NCI-H774 (cell line): ENCODE results near the gene TNFRSF13B.

ENCODE experiments used
- DNase-seq: peaks from one replicate; lab custom pipeline; 2025; lab: John Stamatoyannopoulos, UW

The TNFRSF13B gene

DNA sequence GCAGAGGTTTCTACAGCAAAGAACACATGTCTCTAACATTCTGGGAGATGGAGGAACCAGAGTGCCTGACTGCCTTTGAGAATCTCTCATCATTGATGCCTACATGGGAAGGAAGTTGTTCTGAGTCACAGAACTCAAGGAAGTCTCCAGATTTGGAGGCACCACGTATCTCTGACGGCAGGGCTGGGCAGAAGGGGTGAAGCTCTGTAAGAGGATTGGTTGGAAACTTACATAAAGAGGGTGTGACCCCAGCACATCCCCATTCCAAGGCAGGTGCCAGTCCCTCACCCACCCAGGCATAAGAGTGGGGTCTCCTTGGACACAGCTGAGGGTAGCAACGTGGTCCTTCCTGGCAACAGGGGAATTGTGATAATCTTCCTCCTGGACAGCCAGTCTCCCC, 17.4 kb downstream of the TNFRSF13B start:
- no peak for DNase-seq

- no peak for DNase-seq
Measured at GRCh38 chr17:16953841-16954240, 18.1 kb downstream of the TNFRSF13B start.

GRCh38 chr17:16953347-16953746, 18.6 kb downstream of the TNFRSF13B start:
- DNase-seq = no peak

DNA sequence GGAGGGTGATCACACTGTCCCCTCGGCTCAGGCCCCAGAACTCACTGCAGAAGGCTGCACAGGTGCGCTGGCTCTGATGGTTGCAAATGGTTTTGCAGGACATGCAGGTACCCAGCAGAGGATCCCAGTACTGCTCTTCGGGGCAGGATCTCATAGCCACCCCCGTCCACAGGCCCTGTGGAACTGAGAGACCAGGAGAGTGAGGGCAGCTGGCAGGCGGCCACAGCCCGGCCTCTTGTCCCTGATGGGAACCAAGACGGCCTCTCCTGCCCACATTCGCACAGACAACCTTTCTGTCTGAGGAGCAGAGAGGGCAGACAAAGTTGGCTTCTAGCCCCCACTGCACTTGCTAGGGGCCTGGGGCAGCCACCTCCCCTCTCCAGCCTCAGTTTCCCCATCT, 19.5 kb downstream of the TNFRSF13B start:
- no peak for DNase-seq

- no peak for DNase-seq
Measured at GRCh38 chr17:16950488-16950887, 21.4 kb downstream of the TNFRSF13B start.

- DNase-seq = no peak
Measured at GRCh38 chr17:16948587-16949376, 23.1 kb downstream of the TNFRSF13B start.

DNA sequence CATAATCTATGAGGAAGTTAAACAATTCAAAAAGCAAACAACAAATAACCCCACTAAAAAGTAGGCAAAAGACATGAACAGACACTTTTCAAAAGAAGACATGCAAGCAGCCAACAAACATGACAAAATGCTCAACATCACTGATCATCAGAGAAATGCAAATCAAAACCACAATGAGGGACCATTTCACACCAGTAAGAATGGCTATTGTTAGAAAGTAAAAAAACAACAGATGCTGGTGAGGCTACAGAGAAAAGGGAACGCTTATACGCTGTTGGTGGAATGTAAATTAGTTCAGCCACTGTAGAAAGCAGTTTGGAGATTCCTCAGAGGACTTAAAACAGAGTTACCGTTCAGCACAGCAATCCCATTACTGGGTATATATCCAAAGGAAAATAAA, 24.4 kb downstream of the TNFRSF13B start:
- DNase-seq = no peak

GRCh38 chr17:16945663-16946218, 26.2 kb downstream of the TNFRSF13B start:
- DNase-seq = no peak

DNA sequence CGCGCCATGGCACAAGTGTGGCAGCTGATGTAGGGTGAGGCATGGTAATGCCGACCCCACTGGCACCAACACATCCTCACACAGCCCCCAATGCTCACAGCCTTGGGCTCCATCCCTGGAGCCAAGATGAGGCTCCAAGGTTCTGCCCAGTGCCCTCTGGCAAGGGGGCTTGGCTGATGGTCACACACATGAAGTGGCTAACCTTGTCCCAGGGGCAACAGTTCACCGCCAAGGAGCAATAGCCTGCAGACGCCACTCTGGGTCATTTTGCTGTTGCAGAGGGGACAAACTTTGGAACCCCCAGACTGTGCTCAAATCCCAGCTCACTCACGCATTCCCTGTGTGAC, 26.8 kb downstream of the TNFRSF13B start:
- DNase-seq = no peak

DNA sequence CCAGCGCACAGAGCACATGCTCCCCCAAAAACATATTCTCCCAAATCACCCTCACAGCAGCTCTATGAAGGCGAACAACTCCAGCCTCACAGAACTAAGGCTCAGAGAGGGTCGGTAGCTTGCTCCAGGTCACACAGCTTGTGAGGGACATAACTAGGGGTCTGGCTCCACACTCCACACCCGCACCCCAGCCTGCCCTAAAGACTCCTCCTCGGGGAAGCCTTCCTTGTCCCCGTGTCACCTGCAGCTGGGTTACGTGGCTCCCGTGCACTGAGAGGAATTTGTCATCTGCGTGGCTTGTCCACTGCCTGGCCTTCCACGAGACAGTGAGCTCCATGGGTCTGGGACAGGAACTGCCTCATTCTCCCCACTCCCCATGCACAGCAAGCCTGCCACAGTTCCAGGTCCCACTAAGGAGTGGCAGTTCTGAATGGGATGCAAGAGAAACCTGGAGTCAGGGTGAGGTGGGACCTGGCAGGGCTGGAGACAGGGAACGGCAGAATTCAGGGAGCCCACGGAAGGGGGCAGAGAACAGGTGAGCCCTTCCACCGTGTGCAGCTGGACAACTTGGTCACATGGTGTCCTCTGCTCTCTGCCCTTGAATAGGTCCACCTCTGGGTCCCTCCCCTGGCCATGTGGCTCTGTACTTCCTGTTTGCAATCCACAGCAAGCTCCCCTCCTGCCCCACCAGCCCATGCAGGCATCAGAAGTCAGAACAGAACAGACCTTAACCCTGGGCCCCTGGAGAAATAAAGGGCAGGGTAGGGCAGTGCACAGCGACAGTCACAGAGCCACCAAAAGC, 27.4 kb downstream of the TNFRSF13B start:
- no peak for DNase-seq

DNA sequence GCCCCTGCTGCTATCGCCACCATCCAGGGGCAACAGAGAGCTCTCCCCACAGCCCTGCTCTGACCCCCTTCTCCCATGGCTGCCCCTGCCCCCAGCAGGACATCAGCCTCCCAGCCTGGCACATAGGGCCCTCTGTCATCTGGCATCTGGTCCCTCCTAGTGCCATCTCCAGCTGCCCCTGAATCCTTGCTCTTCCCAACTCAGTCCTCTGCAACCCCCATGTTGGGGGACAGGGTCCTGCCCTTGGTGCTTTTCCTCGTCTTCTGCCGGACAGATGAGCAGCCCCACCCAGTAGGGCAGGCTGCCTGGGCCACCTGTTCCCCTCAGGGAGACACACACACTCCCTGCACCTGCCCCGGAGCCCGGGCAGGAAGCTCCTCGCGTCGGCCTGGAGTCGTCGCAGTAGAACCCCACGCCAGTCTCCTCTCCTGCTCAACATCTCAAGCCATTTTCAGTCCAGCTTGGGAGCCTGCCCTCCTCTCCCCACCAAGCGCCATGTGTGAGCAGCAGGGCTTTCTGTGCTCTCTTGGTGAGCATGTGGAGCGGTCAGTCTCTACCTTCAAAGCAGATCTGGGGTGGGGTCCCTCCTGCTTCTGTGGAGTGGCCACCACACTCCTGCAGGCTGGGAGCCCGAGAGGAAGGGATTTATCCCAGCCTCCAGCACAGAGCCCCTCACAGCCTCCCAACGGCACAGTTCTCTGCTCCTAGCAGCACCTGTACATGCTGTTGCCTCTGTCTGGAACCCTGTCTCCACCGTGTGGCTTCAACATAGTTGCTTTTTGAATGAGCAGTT, 28.2 kb downstream of the TNFRSF13B start:
- no peak for DNase-seq

- DNase-seq = no peak
Measured at GRCh38 chr17:16943032-16943352, 28.9 kb downstream of the TNFRSF13B start.

- DNase-seq = no peak
Measured at GRCh38 chr17:16942141-16943031, 29.5 kb downstream of the TNFRSF13B start.

GRCh38 chr17:16941072-16942036, 30.6 kb downstream of the TNFRSF13B start:
- DNase-seq = no peak

GRCh38 chr17:16940116-16940881, 31.6 kb downstream of the TNFRSF13B start:
- no peak for DNase-seq

- DNase-seq = no peak
Measured at GRCh38 chr17:16939606-16940115, 32.3 kb downstream of the TNFRSF13B start.

DNA sequence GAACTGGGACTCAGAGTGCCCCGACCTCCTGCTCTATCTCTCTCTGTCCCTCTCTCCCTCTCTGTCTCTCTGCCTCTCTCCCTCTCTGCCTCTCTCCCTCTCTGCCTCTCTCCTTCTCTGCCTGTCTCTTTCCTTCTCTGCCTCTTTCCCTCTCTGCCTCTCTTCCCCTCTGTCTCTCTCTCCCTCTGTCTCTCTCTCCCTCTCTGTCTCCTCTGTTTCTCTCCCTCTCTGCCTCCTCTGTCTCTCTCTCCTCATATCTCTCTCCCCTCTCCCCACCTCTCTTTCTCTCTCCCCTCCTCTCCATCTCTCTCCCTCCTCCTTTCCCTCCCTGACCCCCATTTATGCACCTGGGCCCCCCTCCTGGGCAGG, 32.7 kb downstream of the TNFRSF13B start:
- DNase-seq = no peak

- no peak for DNase-seq
Measured at GRCh38 chr17:16938496-16939207, 33.3 kb downstream of the TNFRSF13B start.

GRCh38 chr17:16938031-16938430, 33.9 kb downstream of the TNFRSF13B start:
- no peak for DNase-seq
